ENCODE measurements around the gene RAB36. TPM values are rescaled to one million over a fixed set of nuclear protein-coding genes. Genes with fewer than 3 reads are reported as not detected.

Gene RAB36
- total RNA-seq, 4 donors from 2014 or later: 1.2 to 3.6 (median 1.8) TPM

DNA sequence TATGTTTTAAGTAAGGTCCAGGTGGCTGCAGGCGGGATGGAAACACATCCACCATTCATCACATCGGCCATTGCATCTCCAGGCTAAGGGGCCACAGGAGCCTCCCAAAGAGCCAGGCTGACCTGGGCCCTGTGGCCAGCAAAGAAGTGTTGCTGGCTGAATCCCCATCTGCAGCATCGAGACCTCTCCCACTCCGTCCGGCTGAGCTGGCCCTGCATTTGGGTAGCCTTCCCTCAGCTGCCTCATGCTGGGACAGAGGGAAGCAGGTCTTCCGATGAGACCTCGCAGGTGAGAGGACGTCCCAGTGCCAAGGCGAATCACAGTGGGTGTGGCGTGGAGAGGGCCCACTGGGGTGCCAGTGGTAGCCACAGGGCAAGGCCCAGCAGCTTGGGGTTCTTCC is 28.0 kb upstream of the RAB36 start:
- intact Hi-C loops (cut with DNase I; ENCODE audit: low total_unique reads): no loop called here
- H3K4me3 ChIP-seq (ENCODE audit: low read depth, poor library complexity, severe bottlenecking): no peak overlapping the region
- TF ChIP-seq, protein P1, sequence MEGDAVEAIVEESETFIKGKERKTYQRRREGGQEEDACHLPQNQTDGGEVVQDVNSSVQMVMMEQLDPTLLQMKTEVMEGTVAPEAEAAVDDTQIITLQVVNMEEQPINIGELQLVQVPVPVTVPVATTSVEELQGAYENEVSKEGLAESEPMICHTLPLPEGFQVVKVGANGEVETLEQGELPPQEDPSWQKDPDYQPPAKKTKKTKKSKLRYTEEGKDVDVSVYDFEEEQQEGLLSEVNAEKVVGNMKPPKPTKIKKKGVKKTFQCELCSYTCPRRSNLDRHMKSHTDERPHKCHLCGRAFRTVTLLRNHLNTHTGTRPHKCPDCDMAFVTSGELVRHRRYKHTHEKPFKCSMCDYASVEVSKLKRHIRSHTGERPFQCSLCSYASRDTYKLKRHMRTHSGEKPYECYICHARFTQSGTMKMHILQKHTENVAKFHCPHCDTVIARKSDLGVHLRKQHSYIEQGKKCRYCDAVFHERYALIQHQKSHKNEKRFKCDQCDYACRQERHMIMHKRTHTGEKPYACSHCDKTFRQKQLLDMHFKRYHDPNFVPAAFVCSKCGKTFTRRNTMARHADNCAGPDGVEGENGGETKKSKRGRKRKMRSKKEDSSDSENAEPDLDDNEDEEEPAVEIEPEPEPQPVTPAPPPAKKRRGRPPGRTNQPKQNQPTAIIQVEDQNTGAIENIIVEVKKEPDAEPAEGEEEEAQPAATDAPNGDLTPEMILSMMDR (IDR thresholded peaks at IDR 0.05): no peak
- TF ChIP-seq POLR2A (IDR thresholded peaks at IDR 0.05): no peak
- 93 to 96% methylated on average over 8 to 9 of the region's 10 CpGs for WGBS, 2 donors
- DNase-seq (ENCODE audit: low spot score in 2 of 2): no peak

- no peak for DNase-seq (ENCODE audit: low spot score in 2 of 2)
- WGBS, 2 donors: 74 to 76% methylated on average over 14 of the region's 15 CpGs
- no peak overlapping the region for H3K4me3 ChIP-seq (ENCODE audit: low read depth, poor library complexity, severe bottlenecking)
- intact Hi-C loops (cut with DNase I; ENCODE audit: low total_unique reads): no loop called here
- TF ChIP-seq POLR2A (IDR thresholded peaks at IDR 0.05): no peak
- TF ChIP-seq, protein P1 (IDR thresholded peaks at IDR 0.05): no peak
These were observed 27.2 kb upstream of the RAB36 start for GRCh38 chr22:23117891-23118646.

- DNase-seq (ENCODE audit: low spot score in 2 of 2): no peak
- no peak overlapping the region for H3K4me3 ChIP-seq (ENCODE audit: low read depth, poor library complexity, severe bottlenecking)
- intact Hi-C loops (cut with DNase I; ENCODE audit: low total_unique reads): no loop called here
- TF ChIP-seq POLR2A (IDR thresholded peaks at IDR 0.05): no peak
- TF ChIP-seq, protein P1 (IDR thresholded peaks at IDR 0.05): no peak
- 85 to 92% methylated on average over 6 to 7 of the region's 7 CpGs for WGBS, 2 donors
These were observed 26.4 kb upstream of the RAB36 start for GRCh38 chr22:23118647-23119493.

- intact Hi-C loops (cut with DNase I; ENCODE audit: low total_unique reads): no loop called here
- no peak overlapping the region for H3K4me3 ChIP-seq (ENCODE audit: low read depth, poor library complexity, severe bottlenecking)
- no peak for TF ChIP-seq POLR2A (IDR thresholded peaks at IDR 0.05)
- TF ChIP-seq, protein P1 (IDR thresholded peaks at IDR 0.05): no peak
- WGBS, 2 donors: 83 to 88% methylated on average over 15 of the region's 15 CpGs
- DNase-seq (ENCODE audit: low spot score in 2 of 2): no peak
These were observed 25.5 kb upstream of the RAB36 start for GRCh38 chr22:23119494-23120414.

GRCh38 chr22:23120415-23120899 is 24.8 kb upstream of the RAB36 start:
- intact Hi-C loops (cut with DNase I; ENCODE audit: low total_unique reads): no loop called here

More at GRCh38 chr22:23120415-23120899, 24.8 kb upstream of the RAB36 start:
- WGBS, 2 donors: 95 to 98% methylated on average over 7 of the region's 7 CpGs
- TF ChIP-seq, protein P1 (IDR thresholded peaks at IDR 0.05): no peak
- no peak for TF ChIP-seq POLR2A (IDR thresholded peaks at IDR 0.05)
- no peak for DNase-seq (ENCODE audit: low spot score in 2 of 2)
- H3K4me3 ChIP-seq (ENCODE audit: low read depth, poor library complexity, severe bottlenecking): no peak overlapping the region

Measured in lower leg skin (tissue), 4 donors.